ENCODE measurements around the gene PHTF1. TPM values are rescaled to one million over a fixed set of nuclear protein-coding genes. Genes with fewer than 3 reads are reported as not detected.

Gene PHTF1
- total and polyA plus RNA-seq, 2 of the 4 experiments (the other 2 are of a cell fraction) = 9.6 to 13.3 TPM

GRCh38 chr1:113745425-113745824 lies 13.9 kb downstream of the PHTF1 start:
- DNase-seq (no peak), ATAC-seq (ENCODE audit: low read depth) (no peak)
- H3K4me1 ChIP-seq (ENCODE audit: control insufficient read depth, insufficient read depth, low read length) = no peaks in the 10 kb centered on the region
- H4K5ac ChIP-seq (ENCODE audit: low read depth, low read length) = no peak overlapping the region
- WGBS, 2 experiments (ENCODE audit: extremely low coverage in 2 of 2, insufficient read length in 1 of 2) = no CpG with 5 or more reads among the region's 3 CpGs
- CTCF ChIA-PET = no interaction called here
- BruUV-seq (replicated peaks) = no TSS peak
- H3K9me1 ChIP-seq (ENCODE audit: insufficient read depth, low read length) = peaks cover 3% of the 10 kb centered on the region; the same call in 1 of the 2 replicates
- no peak overlapping the region for H3K18ac ChIP-seq (ENCODE audit: low read depth, low read length)
- H3K4ac ChIP-seq (ENCODE audit: low read depth, low read length) = no peak overlapping the region
- no peaks in the 10 kb centered on the region for H3K9me3 ChIP-seq (ENCODE audit: control insufficient read depth, insufficient read depth, low read length)
- POLR2A ChIA-PET (ENCODE audit: unreplicated experiment) = no interaction called here
- no peak overlapping the region for H3K14ac ChIP-seq (replicated peaks; ENCODE audit: low read depth, low read length)
- peaks cover 19 to 20% of the 10 kb centered on the region in 2 experiments; a peak in 3 of 4 replicates for H3K79me1 ChIP-seq (ENCODE audit: low read depth in 1 of 2, low read length in 2 of 2)
- H3K56ac ChIP-seq (ENCODE audit: extremely low read depth, insufficient read depth, low read length) = no peak overlapping the region
- H2BK120ac ChIP-seq (ENCODE audit: low read depth, low read length) = no peak overlapping the region
- no peak overlapping the region for H2AFZ ChIP-seq (replicated peaks; ENCODE audit: low read length, poor library complexity)
- no peak overlapping the region for H2AK9ac ChIP-seq (replicated peaks; ENCODE audit: low read depth, low read length, poor library complexity)
- no peak overlapping the region for H4K91ac ChIP-seq (ENCODE audit: insufficient read depth, low read depth, low read length)
- no peaks in the 10 kb centered on the region for H3K27me3 ChIP-seq (ENCODE audit: control insufficient read depth, insufficient read depth, low read length)
- in situ Hi-C loops (cut with MboI; ENCODE audit: low sequenced_read_pairs) = no loop called here
- H2BK5ac ChIP-seq (ENCODE audit: low read depth, low read length, poor library complexity, severe bottlenecking) = no peak overlapping the region
- no peak overlapping the region for H3K27ac ChIP-seq (ENCODE audit: insufficient read depth, low read length)
- H2BK15ac ChIP-seq (ENCODE audit: low read depth, low read length) = no peak overlapping the region
- H4K8ac ChIP-seq (ENCODE audit: low read depth in 2 of 2, low read length in 2 of 2) = no peak overlapping the region
- TF ChIP-seq ELK1 (IDR thresholded peaks at IDR 0.05; ENCODE audit: borderline replicate concordance, low read depth, low read length) = no peak
- no peak for TF ChIP-seq CEBPB (IDR thresholded peaks at IDR 0.05; ENCODE audit: low read depth, low read length)
- no peak overlapping the region for H2BK20ac ChIP-seq (ENCODE audit: low read depth, low read length)
- peaks cover 6% of the 10 kb centered on the region for H3K36me3 ChIP-seq (ENCODE audit: control insufficient read depth, insufficient read depth, low read length)
- H3K4me3 ChIP-seq (ENCODE audit: insufficient read depth, low read depth, low read length) = no peak overlapping the region
- intact Hi-C loops (cut with micrococcal nuclease) = no loop called here
- no peak overlapping the region for H3K4me2 ChIP-seq (ENCODE audit: low read depth, low read length)
- dilution Hi-C loops (cut with HindIII; ENCODE audit: low sequenced_read_pairs, unreplicated experiment) = no loop called here
- no peak overlapping the region for H3K23ac ChIP-seq (ENCODE audit: low read depth, low read length)
- no peak overlapping the region for H3K9ac ChIP-seq (ENCODE audit: low read depth, low read length)
- H2AK5ac ChIP-seq (ENCODE audit: low read depth, low read length) = no peak overlapping the region
- H4K20me1 ChIP-seq (ENCODE audit: insufficient read depth, low read length) = no peaks in the 10 kb centered on the region
